GM21576 (cell line): ENCODE results near the gene FNDC10.
A peak's percentile ranks its signal among the peaks of the same experiment; 100 is the strongest.

Experiments
- ATAC-seq: cut with Tn5 transposase; IDR thresholded peaks from one replicate; pipeline ENCODE4 v1.9.1; 2021; ENCODE audit warnings: mild to moderate bottlenecking, moderate library complexity; ENCODE audit not compliant: unreplicated experiment

FNDC10 gene

DNA sequence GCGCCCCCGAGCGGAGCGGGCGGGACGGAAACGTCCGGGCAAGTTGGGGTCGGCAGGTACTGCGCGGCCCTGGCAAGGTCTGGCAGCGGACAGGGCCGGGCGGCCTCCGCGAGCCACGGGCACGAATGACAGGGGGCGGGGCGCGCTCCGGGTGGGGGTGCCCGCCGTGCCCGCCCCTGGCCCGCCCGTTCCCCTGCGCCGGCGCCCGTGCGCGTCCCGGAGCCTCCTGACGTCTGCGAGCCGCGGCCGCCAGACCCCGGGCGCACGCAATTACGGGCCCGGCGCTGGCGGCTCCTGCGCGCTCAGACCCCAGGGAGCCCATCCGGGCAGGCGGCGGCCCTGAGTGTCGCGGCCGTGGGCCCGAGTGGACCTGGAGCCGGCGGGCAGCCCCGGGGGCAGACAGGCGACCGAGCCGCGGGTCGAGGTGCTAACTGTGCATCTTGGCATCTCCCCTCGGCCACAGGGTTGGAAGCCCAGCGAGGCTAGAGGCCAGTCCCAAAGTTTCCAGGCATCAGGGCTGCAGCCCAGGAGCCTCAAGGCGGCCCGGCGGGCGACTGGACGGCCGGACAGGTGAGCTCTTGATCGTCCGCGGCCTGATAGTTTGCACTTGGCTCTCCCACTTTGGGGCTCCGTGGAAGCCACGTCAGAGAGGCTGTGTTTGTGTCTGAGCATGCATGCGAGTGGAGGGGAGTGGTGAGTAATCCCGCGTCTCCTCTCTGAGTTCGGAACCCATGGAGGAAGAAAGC lies 16.3 kb upstream of the FNDC10 start:
- ATAC-seq = peak; percentile 17

DNA sequence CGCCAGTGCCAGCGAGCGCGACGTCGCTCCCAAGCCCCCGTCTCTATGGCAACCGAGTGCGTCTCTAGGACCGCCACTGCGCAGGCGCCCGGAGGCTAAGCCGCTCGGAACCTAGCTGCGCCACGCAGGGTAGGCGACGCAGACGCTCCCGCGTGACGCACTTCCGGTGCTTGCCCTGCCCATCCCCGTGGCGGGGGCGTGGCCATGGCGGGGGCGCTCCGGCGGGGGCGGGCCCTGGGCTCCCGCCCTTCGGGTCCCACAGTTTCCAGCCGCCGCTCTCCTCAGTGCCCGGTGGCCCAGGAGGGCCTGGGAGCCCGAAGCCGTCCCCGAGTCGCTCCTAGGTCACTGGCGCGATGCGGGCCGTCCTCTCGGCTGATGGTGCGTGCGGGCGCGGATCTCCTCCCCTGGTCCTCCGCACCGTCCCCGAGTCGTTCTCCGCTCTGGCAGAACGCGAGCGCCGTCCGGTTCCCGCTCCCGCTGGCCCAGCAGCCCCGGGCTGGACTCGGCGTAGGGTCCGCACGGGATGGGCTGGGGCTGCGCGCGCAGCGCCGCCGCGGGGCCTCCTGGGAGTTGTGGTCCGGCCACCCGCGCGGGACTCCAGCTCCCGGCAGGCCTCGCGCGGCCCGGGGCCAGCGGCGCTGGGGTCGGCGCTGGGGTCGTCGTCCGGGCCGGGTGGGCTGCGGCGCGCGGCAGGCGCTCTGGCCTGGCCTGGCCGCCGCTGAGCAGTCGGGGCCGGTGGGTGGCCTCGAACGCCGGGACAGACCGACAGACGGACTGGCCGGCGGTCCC lies 15.5 kb upstream of the FNDC10 start, which contains the start of gene MIB2:
TSS of gene MIB2 (plus strand) at position 245 of the 789 bp plus-strand sequence. CDS start 7,953 bp downstream, outside the sequence.
- ATAC-seq = peak; percentile 82

DNA sequence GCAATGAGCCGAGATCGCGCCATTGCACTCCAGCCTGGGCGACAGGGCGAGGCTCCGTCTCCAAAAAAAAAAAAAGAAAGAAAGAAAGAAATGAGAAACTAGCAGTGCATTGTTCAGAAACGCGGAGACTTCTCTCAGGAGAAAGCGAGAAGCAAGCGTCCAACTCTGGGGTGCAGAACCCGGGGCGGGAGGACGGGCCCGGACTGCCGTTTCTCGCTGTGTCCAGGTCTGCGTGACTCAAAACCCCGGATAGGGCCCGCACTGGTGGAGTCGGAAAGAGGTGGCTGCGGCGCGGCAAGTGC lies 15.0 kb upstream of the FNDC10 start:
- no peak for ATAC-seq

DNA sequence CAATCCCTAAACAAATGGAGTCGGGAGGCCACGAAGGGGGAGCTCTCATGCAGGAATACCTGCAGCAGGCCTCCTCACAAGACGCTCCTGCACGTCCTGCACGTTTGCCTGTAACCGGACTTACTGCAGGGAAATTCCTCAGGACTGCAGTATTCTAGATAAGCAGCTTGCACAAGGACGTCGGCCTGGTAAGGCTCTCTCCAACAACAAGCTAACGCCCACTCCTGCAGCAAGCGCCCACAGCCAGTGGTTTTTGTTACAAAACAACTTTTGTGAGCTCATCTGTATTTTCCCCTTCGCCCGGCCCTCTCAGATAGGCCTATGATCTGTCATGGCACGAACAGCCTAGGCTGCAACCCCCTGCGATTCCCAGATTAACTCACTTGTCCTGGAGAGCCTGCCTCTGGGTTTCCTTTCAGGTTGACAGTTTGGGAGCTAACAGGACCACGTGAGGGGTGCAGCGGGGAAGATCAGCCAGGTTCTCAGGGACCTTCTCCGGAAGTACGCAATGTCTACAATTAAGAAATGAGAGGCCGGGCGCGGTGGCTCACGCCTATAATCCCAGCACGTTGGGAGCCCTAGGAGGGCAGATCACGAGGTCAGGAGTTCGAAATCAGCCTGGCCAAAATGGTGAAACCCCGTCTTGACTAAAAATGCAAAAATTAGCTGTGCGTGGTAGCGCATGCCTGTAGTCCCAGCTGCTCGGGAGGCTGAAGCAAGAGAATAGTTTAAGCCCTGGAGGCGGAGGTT lies 14.4 kb upstream of the FNDC10 start:
- no peak for ATAC-seq

DNA sequence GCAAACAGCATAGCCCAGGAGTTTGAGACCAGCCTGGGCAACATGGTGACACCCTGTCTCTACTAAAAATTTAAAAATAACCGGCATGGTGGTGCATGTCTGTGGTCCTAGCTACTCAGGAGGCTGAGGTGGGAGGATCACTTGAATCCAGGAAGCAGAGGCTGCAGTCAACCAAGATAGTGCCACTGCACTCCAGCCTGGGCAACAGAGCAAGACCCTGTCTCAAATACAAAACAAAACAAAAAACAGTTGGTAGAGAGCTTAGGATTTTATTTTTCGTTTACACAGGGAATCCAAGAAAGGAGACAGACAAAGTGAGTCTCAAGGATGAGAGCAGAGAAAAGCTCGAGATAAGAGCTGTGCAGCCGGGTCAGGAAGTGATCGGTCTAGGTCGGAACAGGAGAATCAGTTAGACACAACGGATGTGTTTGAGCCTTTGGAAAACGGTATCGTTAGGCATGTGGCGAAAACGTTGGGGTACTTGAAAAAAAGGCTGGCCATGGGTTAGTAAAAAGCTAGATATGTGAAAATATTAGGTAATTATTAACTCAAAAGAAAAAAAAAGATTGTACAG lies 13.7 kb upstream of the FNDC10 start:
- ATAC-seq = no peak

DNA sequence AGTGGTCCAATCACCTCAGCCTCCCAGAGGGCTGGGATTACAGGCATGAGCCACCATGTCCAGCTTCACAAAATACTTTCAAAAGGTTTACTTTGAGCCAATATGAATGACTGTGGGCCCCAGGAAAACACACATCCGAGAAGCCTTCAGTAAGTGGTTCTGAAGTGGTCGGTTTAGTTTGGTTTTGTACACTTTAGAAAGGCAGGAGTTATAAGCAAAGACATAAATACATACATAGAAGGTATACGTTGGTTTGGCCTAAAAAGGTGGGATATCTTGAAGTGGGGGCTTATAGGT lies 12.1 kb upstream of the FNDC10 start:
- no peak for ATAC-seq

DNA sequence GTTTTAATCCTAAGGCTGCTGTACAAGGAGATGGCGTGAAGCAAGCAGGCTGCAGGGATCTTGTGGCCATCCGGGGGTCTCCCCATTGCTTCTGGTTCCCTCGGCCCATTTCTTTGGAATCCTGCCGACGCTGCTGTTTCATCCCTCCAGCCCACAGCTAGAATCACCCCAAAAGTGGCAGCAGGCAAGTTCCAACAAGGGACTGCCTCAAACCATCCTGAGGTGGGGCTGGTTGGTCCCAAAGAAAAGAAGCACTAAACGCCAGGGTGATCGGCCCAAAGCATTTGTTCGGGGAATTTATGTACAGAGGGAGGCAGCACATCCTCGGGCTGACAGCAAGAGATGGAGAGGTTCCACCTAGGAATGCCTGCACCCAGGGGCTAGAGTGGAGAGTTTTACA lies 10.9 kb upstream of the FNDC10 start:
- ATAC-seq = no peak

DNA sequence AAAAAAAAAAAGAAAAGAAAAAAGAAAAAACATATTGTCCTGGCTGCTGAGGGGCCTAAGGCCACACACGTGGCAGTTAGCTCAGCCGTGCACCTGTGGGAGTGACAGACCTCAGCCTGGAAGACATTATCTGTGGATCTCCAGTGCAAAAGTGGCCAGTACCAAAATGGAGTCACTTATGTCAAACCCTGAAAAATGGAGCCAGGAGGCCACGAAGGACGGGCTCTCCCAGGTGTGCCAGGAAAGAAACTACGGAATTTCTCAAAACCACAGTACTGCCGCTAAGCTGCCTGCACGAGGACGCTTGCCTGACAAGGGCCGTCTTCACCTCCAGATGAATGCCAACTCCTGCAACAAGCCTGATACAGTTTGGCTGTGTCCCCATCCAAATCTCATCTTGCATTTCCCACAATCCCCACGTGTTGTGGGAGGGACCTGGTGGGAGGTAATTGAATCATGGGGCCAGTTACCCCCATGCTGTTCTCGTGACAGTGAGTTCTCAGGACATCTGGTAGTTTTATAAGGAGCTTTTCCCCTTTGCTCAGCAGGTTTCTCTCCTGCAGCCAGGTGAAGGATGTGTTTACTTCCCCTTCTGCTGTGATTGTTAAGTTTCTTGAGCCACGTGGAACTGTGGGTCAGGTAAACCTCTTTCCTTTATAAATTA lies 10.0 kb upstream of the FNDC10 start:
- no peak for ATAC-seq

- ATAC-seq = no peak
Measured at GRCh38 chr1:1606232-1606631, 6.3 kb upstream of the FNDC10 start.

GRCh38 chr1:1605724-1606123 lies 5.8 kb upstream of the FNDC10 start:
- no peak for ATAC-seq

DNA sequence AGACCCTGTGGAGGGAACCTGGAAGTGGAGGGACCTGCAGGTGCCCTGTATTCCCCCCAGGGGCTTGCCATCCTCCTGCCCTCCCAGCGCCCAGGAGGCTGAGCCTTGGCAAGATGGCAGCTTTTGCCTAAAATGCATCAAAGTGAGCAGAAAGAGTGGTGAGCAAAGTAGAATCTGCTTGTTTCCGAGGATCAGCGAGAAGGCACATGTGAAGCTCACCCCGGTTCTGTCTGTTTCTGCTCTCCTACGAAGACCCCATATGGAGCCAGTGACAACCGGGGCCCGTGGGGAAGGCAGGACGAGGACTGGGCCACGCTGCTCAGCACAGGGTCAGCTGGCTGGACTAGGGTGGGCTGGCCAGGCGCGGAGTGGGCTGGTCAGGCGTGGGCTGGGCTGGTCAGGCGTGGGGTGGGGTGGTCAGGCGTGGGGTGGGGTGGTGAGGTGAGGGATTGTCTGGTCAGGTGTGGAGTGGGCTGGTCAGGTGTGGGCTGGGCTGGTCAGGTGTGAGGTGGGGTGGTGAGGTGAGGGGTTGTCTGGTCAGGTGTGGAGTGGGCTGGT lies 5.2 kb upstream of the FNDC10 start:
- no peak for ATAC-seq

- ATAC-seq = no peak
Measured at GRCh38 chr1:1604374-1605033, 4.6 kb upstream of the FNDC10 start.

- ATAC-seq = no peak
Measured at GRCh38 chr1:1603671-1604373, 3.9 kb upstream of the FNDC10 start.

DNA sequence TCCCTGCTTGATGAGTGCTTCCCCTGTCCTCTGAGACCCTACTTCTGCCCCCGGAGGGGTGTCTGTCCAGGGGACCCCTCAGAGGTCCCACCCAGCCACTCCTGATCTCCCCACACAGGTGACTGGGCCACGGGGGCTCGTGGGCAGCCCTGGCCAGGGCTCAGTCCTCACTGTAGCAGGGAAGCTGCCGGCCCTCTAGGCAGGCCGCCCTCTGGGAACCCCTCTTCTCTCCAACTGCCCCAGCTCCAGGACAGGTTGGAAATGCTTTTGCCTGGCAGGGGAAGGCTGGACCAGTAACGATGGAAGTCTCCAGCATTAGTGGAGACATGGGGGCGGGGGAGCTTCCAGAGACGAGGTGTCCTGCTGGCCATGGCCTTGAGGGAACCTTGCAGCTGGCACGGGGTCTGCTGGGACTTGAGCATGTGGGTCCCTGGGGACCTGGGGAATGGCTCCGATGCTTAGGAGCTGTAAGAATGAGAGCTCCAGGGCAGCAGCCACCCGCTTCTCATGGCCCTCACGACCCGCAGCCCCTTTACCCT lies 3.1 kb upstream of the FNDC10 start:
- no peak for ATAC-seq

DNA sequence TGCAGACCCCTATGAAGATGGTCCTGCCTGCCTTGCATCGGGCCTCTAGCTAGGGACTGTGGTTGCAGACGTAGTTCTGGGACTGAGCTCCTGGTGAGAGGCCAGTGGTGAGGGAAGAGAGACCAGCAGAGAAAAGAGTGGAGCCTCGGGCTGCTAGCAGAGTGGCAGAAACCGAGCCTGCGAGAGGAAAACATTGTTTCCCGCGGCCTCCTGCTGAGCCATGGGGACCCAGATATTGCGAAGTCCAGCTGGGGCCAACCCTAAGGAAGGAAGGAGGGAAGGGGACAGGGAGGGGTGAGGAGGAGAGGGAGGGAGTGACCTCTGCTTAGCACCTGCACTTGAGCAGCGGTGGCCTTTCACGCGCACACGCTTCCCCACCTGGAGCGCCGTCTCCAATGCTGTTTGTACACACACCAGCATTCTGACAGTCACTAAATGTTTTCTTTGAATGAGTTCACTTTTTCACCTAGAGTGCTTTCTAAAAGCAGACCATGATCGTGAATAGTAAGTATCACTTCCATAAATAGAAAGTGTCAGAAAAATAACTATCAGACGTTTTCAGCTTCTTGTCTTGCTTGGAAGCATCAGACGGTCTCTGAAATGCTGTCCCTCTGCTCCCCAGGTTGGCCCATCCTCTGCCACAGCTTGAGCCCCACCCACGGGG lies 2.5 kb upstream of the FNDC10 start:
- ATAC-seq = no peak

- no peak for ATAC-seq
Measured at GRCh38 chr1:1601564-1602303, 1.8 kb upstream of the FNDC10 start.

DNA sequence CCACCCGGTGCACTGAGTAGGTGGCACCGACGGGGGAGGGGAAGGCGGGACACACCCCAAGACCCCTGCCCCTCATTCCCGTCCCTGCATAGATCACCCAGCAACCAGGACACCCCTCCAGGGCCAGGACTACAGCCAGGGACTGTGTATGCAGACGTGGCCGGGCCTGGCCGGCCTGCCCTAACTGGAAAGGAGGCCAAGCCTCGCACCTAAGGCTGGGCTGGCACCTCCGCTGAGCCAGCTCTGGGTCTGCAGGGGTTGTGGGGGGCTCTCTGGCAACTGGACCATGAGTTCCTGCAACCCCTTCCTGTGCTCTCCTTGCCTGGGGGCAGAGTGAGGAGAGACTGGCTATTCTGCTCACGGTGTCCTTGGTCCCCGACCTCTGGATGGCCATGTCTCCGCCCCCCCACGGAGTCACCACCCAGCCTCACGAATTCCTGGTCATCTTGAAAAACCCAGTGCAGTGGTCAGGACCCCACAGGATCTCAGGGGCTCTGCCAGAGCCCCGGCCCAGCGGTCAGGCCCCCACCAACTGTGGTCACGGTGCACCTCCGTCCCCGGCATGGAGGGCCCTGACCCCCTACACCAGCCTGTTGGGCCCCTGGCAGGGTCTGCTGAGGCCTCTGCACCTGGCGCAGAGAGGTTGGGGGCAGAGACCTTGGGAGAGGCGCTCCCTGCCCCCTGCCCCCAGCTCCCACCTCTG lies 1.1 kb upstream of the FNDC10 start:
- ATAC-seq = no peak
